ENCODE results near the gene OR8D1.

DNA sequence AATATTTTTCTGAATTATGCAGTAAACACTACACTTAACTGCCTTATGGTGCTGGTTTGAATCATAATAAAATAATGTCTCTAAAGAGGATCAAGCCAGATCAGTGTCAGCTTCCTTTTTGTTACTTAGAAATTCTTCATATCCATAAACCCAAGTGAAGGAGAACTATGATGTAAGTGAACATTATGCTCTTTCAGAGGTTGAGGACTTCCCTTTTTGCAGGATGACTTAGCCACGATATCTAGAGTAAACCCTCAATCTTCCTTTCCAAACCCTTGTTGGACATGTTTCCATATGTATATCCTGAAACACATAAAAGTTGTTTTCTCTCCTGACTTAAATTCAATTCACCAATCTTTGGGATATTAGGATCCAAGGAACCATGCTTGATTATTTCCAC, 19.1 kb downstream of the OR8D1 start:
- TF ChIP-seq, protein P1, sequence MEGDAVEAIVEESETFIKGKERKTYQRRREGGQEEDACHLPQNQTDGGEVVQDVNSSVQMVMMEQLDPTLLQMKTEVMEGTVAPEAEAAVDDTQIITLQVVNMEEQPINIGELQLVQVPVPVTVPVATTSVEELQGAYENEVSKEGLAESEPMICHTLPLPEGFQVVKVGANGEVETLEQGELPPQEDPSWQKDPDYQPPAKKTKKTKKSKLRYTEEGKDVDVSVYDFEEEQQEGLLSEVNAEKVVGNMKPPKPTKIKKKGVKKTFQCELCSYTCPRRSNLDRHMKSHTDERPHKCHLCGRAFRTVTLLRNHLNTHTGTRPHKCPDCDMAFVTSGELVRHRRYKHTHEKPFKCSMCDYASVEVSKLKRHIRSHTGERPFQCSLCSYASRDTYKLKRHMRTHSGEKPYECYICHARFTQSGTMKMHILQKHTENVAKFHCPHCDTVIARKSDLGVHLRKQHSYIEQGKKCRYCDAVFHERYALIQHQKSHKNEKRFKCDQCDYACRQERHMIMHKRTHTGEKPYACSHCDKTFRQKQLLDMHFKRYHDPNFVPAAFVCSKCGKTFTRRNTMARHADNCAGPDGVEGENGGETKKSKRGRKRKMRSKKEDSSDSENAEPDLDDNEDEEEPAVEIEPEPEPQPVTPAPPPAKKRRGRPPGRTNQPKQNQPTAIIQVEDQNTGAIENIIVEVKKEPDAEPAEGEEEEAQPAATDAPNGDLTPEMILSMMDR (IDR thresholded peaks at IDR 0.05) = no peak
- TF ChIP-seq POLR2A (IDR thresholded peaks at IDR 0.05) = no peak
